ENCODE data around the gene ASB2.

Gene ASB2

DNA sequence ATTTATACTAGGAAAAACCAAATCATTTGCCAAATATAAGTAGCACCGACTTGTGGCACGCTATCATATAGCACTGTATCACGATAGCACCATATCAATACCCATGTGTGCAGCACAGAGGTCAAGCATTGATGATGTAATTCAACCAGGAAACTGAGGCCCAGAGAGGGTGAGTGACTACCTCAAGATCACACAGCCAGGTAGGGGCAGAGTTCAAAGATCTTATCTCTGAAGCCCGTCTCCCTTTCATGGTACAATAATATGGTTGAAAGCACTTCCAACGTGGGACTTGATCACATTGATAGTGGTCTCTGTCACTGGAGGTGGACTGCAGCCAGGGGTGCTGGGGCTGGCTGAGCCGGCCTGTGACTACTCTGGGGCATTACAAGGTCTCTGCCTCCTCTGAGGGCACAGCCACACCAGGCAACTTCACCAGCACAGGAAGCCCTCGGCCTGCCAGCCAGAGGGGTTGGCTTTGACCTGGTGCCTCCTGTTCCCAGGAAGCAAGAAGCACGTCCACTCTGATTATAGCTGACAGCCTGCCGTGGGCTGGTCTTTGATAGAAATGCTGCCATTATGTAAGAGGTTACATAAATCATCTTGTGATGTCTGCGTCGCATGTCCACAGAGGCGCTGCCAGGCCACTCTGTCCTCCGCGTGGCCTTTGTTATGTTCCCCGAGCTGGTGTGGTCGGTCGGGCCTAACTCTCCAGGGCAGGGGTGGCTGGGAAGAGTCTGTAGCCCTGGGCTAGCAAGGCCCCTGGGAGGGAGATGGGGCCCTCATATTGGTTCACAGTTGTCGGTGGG lies 55.2 kb downstream of the ASB2 start:
- Histone ChIP-seq H3K27ac (ENCODE audit: low read length) (no peak overlapping the region), H3K36me3 (ENCODE audit: control insufficient read depth in 1 of 2, insufficient read depth in 2 of 2, low read length in 2 of 2) (no peaks in the 10 kb centered on the region), H3K27me3 (ENCODE audit: low read depth, low read length) (no peaks in the 10 kb centered on the region), H3K4me1 (ENCODE audit: control insufficient read depth in 1 of 2, insufficient read depth in 2 of 2, low read length in 2 of 2) (no peaks in the 10 kb centered on the region), H3K9me3 (ENCODE audit: control insufficient read depth in 1 of 2, low read length in 2 of 2) (peaks cover 3 to 5% of the 10 kb centered on the region in 2 donors), H3K4me3 (ENCODE audit: low read depth in 1 of 2, low read length in 2 of 2) (no peak overlapping the region)

- no peaks in the 10 kb centered on the region for H3K27me3 ChIP-seq (ENCODE audit: low read depth, low read length)
- no peak overlapping the region for H3K4me3 ChIP-seq (ENCODE audit: low read depth in 1 of 2, low read length in 2 of 2)
- H3K36me3 ChIP-seq (ENCODE audit: control insufficient read depth in 1 of 2, insufficient read depth in 2 of 2, low read length in 2 of 2) = no peaks in the 10 kb centered on the region
- peaks cover 5 to 9% of the 10 kb centered on the region in 2 donors for H3K9me3 ChIP-seq (ENCODE audit: control insufficient read depth in 1 of 2, low read length in 2 of 2)
- no peak overlapping the region for H3K27ac ChIP-seq (ENCODE audit: low read length)
- H3K4me1 ChIP-seq (ENCODE audit: control insufficient read depth in 1 of 2, insufficient read depth in 2 of 2, low read length in 2 of 2) = no peaks in the 10 kb centered on the region
Observed at GRCh38 chr14:93917141-93917540, 59.2 kb downstream of the ASB2 start.

- H3K4me1 ChIP-seq (ENCODE audit: control insufficient read depth in 1 of 2, insufficient read depth in 2 of 2, low read length in 2 of 2) = no peaks in the 10 kb centered on the region
- no peaks in the 10 kb centered on the region for H3K36me3 ChIP-seq (ENCODE audit: control insufficient read depth in 1 of 2, insufficient read depth in 2 of 2, low read length in 2 of 2)
- H3K9me3 ChIP-seq (ENCODE audit: control insufficient read depth in 1 of 2, low read length in 2 of 2) = peaks cover 5 to 9% of the 10 kb centered on the region in 2 donors
- H3K4me3 ChIP-seq (ENCODE audit: low read depth in 1 of 2, low read length in 2 of 2) = no peak overlapping the region
- no peak overlapping the region for H3K27ac ChIP-seq (ENCODE audit: low read length)
- H3K27me3 ChIP-seq (ENCODE audit: low read depth, low read length) = no peaks in the 10 kb centered on the region
Observed at GRCh38 chr14:93916498-93916897, 59.9 kb downstream of the ASB2 start.

DNA sequence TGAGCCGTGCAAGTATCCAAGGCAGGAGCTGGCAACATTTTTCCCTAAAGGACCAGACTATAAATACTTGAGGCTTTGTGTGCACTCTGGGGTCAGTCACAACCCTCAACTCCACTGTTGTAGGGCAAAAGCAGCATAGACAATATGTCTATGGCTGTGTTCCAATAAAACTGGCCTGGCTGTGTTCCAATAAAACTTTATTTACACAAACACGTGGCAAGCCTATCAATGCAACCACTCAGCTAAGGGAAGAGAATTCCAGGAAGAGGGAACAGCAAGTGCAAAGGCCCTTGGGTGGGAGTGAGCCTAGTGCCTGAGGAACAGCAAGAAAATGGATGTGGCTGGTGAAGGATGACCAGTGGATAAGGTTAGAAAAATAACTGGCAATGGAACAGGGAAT lies 60.6 kb downstream of the ASB2 start:
- H3K27me3 ChIP-seq (ENCODE audit: low read depth, low read length) = no peaks in the 10 kb centered on the region
- H3K9me3 ChIP-seq (ENCODE audit: control insufficient read depth in 1 of 2, low read length in 2 of 2) = peaks cover 5 to 9% of the 10 kb centered on the region in 2 donors
- H3K4me3 ChIP-seq (ENCODE audit: low read depth in 1 of 2, low read length in 2 of 2) = no peak overlapping the region
- H3K36me3 ChIP-seq (ENCODE audit: control insufficient read depth in 1 of 2, insufficient read depth in 2 of 2, low read length in 2 of 2) = no peaks in the 10 kb centered on the region
- H3K27ac ChIP-seq (ENCODE audit: low read length) = no peak overlapping the region
- H3K4me1 ChIP-seq (ENCODE audit: control insufficient read depth in 1 of 2, insufficient read depth in 2 of 2, low read length in 2 of 2) = no peaks in the 10 kb centered on the region

GRCh38 chr14:93915070-93915705 lies 61.2 kb downstream of the ASB2 start:
- Histone ChIP-seq H3K4me1 (ENCODE audit: control insufficient read depth in 1 of 2, insufficient read depth in 2 of 2, low read length in 2 of 2) (no peaks in the 10 kb centered on the region), H3K4me3 (ENCODE audit: low read depth in 1 of 2, low read length in 2 of 2) (no peak overlapping the region), H3K27ac (ENCODE audit: low read length) (no peak overlapping the region), H3K9me3 (ENCODE audit: control insufficient read depth in 1 of 2, low read length in 2 of 2) (peaks cover 5 to 9% of the 10 kb centered on the region in 2 donors), H3K36me3 (ENCODE audit: control insufficient read depth in 1 of 2, insufficient read depth in 2 of 2, low read length in 2 of 2) (no peaks in the 10 kb centered on the region), H3K27me3 (ENCODE audit: low read depth, low read length) (no peaks in the 10 kb centered on the region)

DNA sequence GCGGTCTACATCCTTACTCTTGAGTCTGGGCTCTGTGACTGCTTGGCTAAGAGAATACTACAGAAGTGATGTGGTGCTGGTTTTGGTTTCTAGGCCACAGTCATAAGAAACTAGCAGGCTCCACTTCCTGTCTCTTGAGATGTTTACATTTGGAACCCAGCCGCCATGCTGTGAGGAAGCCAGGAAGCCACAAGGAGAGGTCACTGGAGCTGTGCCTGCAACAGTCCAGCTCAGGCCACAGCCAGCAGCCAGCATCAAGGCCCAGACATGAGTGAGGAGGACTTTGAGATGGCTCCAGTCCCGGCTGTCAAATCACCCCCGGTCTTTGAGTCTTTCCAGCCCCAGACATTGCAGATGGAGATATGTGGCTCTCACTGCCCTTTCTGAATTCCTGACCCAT lies 62.1 kb downstream of the ASB2 start:
- Histone ChIP-seq H3K36me3 (ENCODE audit: control insufficient read depth in 1 of 2, insufficient read depth in 2 of 2, low read length in 2 of 2) (no peaks in the 10 kb centered on the region), H3K27ac (ENCODE audit: low read length) (no peak overlapping the region), H3K4me1 (ENCODE audit: control insufficient read depth in 1 of 2, insufficient read depth in 2 of 2, low read length in 2 of 2) (no peaks in the 10 kb centered on the region), H3K27me3 (ENCODE audit: low read depth, low read length) (no peaks in the 10 kb centered on the region), H3K9me3 (ENCODE audit: control insufficient read depth in 1 of 2, low read length in 2 of 2) (peaks cover 3 to 7% of the 10 kb centered on the region in 2 donors), H3K4me3 (ENCODE audit: low read depth in 1 of 2, low read length in 2 of 2) (no peak overlapping the region)

- Histone ChIP-seq H3K4me1 (ENCODE audit: control insufficient read depth in 1 of 2, insufficient read depth in 2 of 2, low read length in 2 of 2) (no peaks in the 10 kb centered on the region), H3K36me3 (ENCODE audit: control insufficient read depth in 1 of 2, insufficient read depth in 2 of 2, low read length in 2 of 2) (no peaks in the 10 kb centered on the region), H3K27ac (ENCODE audit: low read length) (no peak overlapping the region), H3K9me3 (ENCODE audit: control insufficient read depth in 1 of 2, low read length in 2 of 2) (peaks cover 0 to 6% of the 10 kb centered on the region in 2 donors), H3K27me3 (ENCODE audit: low read depth, low read length) (no peaks in the 10 kb centered on the region), H3K4me3 (ENCODE audit: low read depth in 1 of 2, low read length in 2 of 2) (no peak overlapping the region)
Observed at GRCh38 chr14:93912782-93913181, 63.6 kb downstream of the ASB2 start.

GRCh38 chr14:93911975-93912615 lies 64.3 kb downstream of the ASB2 start:
- peaks cover 0 to 6% of the 10 kb centered on the region in 2 donors for H3K9me3 ChIP-seq (ENCODE audit: control insufficient read depth in 1 of 2, low read length in 2 of 2)
- H3K27ac ChIP-seq (ENCODE audit: low read length) = no peak overlapping the region
- no peak overlapping the region for H3K4me3 ChIP-seq (ENCODE audit: low read depth in 1 of 2, low read length in 2 of 2)

GRCh38 chr14:93909429-93910128 lies 66.8 kb downstream of the ASB2 start:
- Histone ChIP-seq H3K4me3 (ENCODE audit: low read depth in 1 of 2, low read length in 2 of 2) (no peak overlapping the region), H3K36me3 (ENCODE audit: control insufficient read depth in 1 of 2, insufficient read depth in 2 of 2, low read length in 2 of 2) (no peaks in the 10 kb centered on the region), H3K27ac (ENCODE audit: low read length) (no peak overlapping the region), H3K9me3 (ENCODE audit: control insufficient read depth in 1 of 2, low read length in 2 of 2) (peaks cover 0 to 5% of the 10 kb centered on the region in 2 donors), H3K27me3 (ENCODE audit: low read depth, low read length) (no peaks in the 10 kb centered on the region), H3K4me1 (ENCODE audit: control insufficient read depth in 1 of 2, insufficient read depth in 2 of 2, low read length in 2 of 2) (no peaks in the 10 kb centered on the region)

More at GRCh38 chr14:93911975-93912615, 64.3 kb downstream of the ASB2 start:
- no peaks in the 10 kb centered on the region for H3K4me1 ChIP-seq (ENCODE audit: control insufficient read depth in 1 of 2, insufficient read depth in 2 of 2, low read length in 2 of 2)
- no peaks in the 10 kb centered on the region for H3K27me3 ChIP-seq (ENCODE audit: low read depth, low read length)
- H3K36me3 ChIP-seq (ENCODE audit: control insufficient read depth in 1 of 2, insufficient read depth in 2 of 2, low read length in 2 of 2) = no peaks in the 10 kb centered on the region

GRCh38 chr14:93906341-93907329 lies 69.7 kb downstream of the ASB2 start:
- Histone ChIP-seq H3K27ac (ENCODE audit: low read length) (no peak overlapping the region), H3K27me3 (ENCODE audit: low read depth, low read length) (no peaks in the 10 kb centered on the region), H3K9me3 (ENCODE audit: control insufficient read depth in 1 of 2, low read length in 2 of 2) (no peaks in the 10 kb centered on the region), H3K4me3 (ENCODE audit: low read depth in 1 of 2, low read length in 2 of 2) (no peak overlapping the region), H3K4me1 (ENCODE audit: control insufficient read depth in 1 of 2, insufficient read depth in 2 of 2, low read length in 2 of 2) (no peaks in the 10 kb centered on the region), H3K36me3 (ENCODE audit: control insufficient read depth in 1 of 2, insufficient read depth in 2 of 2, low read length in 2 of 2) (no peaks in the 10 kb centered on the region)
